Measurements from ENCODE around the gene SLC38A10.

The SLC38A10 gene

GRCh38 chr17:81331527-81332043 lies 36.5 kb upstream of the SLC38A10 start:
- no peak for DNase-seq (ENCODE audit: low read depth in 2 of 2)

DNA sequence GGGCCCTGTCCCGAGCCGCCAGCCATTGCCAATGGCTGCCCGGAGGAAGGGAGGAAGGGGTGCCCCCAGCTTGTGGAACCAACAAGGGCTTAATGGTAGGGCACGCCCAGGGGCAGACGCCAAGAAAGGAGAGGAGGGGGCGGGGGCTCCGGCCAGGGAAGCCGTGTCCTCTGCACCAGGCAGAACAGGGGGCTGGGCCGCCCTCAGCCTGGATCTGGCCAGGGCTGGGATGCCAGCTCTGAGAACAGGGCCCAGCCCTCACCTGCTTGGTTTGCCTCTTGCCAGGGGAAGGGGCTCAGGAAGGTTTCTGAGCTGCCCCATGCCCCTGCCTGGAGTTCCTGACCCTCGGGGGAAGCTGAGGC lies 35.8 kb upstream of the SLC38A10 start:
- DNase-seq (ENCODE audit: low read depth in 2 of 2), result no peak

- no peak for DNase-seq (ENCODE audit: low read depth in 2 of 2)
Observed at GRCh38 chr17:81329927-81330883, 35.1 kb upstream of the SLC38A10 start.

GRCh38 chr17:81328978-81329926 lies 34.1 kb upstream of the SLC38A10 start:
- DNase-seq (ENCODE audit: low read depth in 2 of 2), result no peak

DNA sequence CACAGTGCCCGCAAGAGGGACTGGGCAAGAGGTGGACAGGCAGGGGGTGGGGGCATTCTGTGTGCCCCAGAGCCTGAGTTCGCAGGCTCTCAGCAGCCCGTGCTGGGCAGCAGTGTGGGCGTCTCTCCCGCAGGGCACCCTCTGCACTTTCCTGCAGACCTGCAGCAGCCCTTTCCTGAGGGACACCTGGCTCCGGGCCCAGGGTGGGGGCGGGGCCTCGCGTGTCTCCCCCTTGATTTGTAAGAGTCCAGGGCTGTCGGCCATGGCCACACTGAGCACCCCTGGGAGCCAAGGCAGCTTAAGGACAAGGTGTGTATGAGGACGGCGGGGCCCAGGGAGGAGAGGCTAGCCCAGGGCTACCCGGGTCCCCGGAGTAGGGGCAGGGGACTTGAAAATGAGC lies 33.4 kb upstream of the SLC38A10 start:
- no peak for DNase-seq (ENCODE audit: low read depth in 2 of 2)

GRCh38 chr17:81325714-81326358 lies 30.7 kb upstream of the SLC38A10 start:
- DNase-seq (ENCODE audit: low read depth in 2 of 2), result no peak

GRCh38 chr17:81324851-81325713 lies 30.0 kb upstream of the SLC38A10 start:
- no peak for DNase-seq (ENCODE audit: low read depth in 2 of 2)

GRCh38 chr17:81324177-81324850 lies 29.2 kb upstream of the SLC38A10 start:
- no peak for DNase-seq (ENCODE audit: low read depth in 2 of 2)

- no peak for DNase-seq (ENCODE audit: low read depth in 2 of 2)
Observed at GRCh38 chr17:81323411-81323868, 28.3 kb upstream of the SLC38A10 start.

DNA sequence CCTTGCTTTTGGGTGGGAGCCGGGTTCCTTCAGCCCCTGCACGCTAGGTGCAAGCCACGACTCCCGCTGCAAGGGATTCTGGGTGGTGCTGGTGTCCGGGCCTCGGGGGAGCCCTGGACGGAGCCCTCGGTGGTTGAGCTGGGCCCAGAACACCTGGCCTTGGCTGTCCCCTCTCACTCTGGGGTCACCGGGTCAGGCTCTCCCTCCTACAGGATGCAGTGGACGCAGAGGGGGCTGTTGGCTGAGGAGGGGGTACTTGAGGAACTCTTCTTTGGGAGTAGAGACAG lies 27.9 kb upstream of the SLC38A10 start:
- no peak for DNase-seq (ENCODE audit: low read depth in 2 of 2)

GRCh38 chr17:81322271-81323082 lies 27.4 kb upstream of the SLC38A10 start:
- peak; percentile 32 to 49 for DNase-seq (ENCODE audit: low read depth in 2 of 2)

DNA sequence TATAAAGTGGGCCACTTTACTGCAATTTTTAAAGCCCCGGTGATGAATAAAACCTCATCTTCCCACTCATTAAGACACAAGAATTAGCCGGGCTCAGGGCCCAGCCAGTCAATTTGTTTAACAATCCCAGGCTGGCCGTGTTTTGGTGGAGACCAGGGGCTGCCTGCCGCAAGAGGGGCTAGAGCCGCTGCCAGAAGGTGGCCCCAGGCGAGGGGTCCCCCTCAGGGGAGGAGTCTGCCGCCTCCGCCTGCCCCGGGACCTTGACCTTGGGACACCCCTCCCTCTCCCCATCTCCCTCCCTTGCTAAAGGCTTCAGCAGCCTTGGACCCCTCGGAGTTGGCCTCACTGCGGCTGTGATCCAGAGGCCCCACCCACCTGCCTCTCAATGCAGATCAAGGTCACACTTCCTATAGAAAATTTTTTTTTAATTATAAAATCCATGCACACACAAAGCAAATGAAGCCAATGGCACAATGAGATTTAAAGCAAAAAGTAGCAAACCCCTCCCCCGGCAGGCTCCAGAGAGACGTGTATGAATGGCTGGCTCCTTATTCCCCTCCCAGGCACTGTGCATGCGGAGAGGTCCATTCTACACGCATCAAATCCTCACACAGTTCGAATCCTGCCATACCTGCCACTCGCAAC lies 23.0 kb upstream of the SLC38A10 start:
- no peak for DNase-seq (ENCODE audit: low read depth in 2 of 2)

- no peak for DNase-seq (ENCODE audit: low read depth in 2 of 2)
Observed at GRCh38 chr17:81317530-81317821, 22.4 kb upstream of the SLC38A10 start.

- DNase-seq (ENCODE audit: low read depth in 2 of 2), result no peak
Observed at GRCh38 chr17:81315885-81316391, 20.8 kb upstream of the SLC38A10 start.

- DNase-seq (ENCODE audit: low read depth in 2 of 2), result no peak
Observed at GRCh38 chr17:81315129-81315884, 20.2 kb upstream of the SLC38A10 start.

GRCh38 chr17:81314398-81315081 lies 19.4 kb upstream of the SLC38A10 start:
- no peak for DNase-seq (ENCODE audit: low read depth in 2 of 2)

- no peak for DNase-seq (ENCODE audit: low read depth in 2 of 2)
Observed at GRCh38 chr17:81313776-81314397, 18.8 kb upstream of the SLC38A10 start.

Data from stimulated activated CD4-positive, alpha-beta T cell treated with anti-CD3 and anti-CD28 coated beads, Interleukin-15, amount 100 ng/mL, for 48 hours (primary cell).